Fibroblast of the aortic adventitia (primary cell): ENCODE measurements around the gene LRRC23. TPM values are rescaled to one million over a fixed set of nuclear protein-coding genes. Genes with fewer than 3 reads are reported as not detected.
"Not testable (repeated sequence)": the region's sequence is repeated elsewhere in the genome, so short reads cannot be mapped to it uniquely, and the experiment has no call there.

Experiments
- DNase-seq: peaks from one replicate; pipeline ENCODE4 v3.0.0-alpha.2; 2010; ENCODE audit warnings: low read depth
- H3K4me3 ChIP-seq: 2 replicates; pipeline ENCODE4 v1.5.1; 2011; ENCODE audit warnings: low read depth, mild to moderate bottlenecking, control low read depth, low read length, moderate library complexity
- total RNA-seq: library from RNA; depleted of rRNA; stranded (reverse); fragments of >200 nt; gene quantifications from 2 replicates; pipeline ENCODE4 v1.2.3, GENCODE V29; 2012; ENCODE audit warnings: low replicate concordance
- TF ChIP-seq, protein P1 (sequence below): IDR thresholded peaks from 2 replicates; pipeline ENCODE4 v1.5.1; 2011; ENCODE audit warnings: mild to moderate bottlenecking, low read length, control low read depth, inconsistent platforms; ENCODE audit not compliant: insufficient read depth

The LRRC23 gene
- total RNA-seq, 1 donor: 7.0 TPM

DNA sequence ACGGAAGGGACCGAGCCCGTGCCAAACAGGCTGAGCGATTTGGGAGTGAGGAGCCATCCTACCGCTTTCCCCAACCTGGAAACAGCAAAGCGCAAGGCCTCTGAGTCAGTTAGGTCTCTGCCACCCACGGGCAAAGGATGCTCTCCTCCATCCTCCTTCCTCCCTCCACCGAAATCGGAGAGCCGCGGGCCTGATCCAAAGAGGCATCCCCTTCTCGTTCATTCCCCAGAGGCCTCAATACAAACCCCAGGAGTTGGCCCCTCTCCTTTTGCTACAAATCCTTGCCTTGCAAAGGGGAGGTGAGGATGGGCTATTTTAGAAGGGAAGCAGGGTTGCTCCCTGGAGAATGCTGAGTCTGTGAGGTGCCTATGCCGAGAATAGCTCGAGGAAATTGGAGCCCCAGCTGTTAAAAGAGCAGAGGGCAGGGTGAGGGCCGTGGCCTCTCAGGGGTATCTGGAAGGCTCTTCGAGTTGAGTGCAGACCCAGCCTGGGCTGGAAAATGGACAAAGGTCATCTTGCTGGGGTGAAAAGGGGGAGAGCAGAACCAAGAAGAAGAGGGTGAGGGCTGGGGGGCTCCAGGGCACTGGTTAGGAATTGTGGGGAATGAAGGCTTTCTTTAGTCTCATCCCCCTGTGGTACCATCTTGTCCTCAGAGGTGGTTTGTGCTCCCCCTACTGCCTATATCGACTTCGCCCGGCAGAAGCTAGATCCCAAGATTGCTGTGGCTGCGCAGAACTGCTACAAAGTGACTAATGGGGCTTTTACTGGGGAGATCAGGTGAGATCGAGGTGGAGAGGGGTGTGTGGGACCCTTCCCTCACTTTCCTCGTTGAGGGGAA, 36.2 kb upstream of the LRRC23 start:
- H3K4me3 ChIP-seq: peak overlapping the region; percentile 91
- DNase-seq: no peak
- TF ChIP-seq, protein P1, sequence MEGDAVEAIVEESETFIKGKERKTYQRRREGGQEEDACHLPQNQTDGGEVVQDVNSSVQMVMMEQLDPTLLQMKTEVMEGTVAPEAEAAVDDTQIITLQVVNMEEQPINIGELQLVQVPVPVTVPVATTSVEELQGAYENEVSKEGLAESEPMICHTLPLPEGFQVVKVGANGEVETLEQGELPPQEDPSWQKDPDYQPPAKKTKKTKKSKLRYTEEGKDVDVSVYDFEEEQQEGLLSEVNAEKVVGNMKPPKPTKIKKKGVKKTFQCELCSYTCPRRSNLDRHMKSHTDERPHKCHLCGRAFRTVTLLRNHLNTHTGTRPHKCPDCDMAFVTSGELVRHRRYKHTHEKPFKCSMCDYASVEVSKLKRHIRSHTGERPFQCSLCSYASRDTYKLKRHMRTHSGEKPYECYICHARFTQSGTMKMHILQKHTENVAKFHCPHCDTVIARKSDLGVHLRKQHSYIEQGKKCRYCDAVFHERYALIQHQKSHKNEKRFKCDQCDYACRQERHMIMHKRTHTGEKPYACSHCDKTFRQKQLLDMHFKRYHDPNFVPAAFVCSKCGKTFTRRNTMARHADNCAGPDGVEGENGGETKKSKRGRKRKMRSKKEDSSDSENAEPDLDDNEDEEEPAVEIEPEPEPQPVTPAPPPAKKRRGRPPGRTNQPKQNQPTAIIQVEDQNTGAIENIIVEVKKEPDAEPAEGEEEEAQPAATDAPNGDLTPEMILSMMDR: peak; percentile 34

DNA sequence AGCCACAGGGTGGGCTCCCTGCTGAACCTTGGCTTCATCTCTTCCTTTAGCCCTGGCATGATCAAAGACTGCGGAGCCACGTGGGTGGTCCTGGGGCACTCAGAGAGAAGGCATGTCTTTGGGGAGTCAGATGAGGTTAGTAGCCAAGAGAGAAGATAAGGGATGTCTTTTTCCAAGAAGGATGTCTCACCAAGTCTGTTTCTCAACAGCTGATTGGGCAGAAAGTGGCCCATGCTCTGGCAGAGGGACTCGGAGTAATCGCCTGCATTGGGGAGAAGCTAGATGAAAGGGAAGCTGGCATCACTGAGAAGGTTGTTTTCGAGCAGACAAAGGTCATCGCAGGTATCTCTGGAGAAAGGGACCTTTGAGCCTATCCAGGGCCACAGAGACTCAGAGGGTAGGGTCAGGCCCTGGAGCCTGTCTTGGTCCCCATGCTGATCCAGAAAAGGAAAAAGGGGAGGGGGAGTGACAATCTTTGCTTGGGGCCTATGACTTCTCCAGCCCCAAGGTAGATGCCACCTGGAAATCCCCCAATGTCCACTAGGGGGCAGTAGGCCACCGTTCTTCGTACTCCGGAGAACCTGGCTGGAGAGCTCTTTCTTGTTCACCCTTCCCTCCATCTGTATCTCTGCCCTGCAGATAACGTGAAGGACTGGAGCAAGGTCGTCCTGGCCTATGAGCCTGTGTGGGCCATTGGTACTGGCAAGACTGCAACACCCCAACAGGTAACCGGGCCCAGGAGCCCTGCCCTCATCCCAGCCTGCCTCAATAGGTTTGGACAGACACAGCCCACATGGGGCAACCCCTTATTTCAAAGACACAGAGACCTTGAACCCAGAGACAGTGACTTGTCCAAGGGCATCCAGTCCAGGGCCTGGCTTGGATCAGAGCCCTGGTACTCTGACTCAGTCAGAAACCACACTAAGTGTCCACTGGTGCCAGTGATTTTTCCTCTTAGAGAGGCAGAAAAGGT, 35.3 kb upstream of the LRRC23 start:
- TF ChIP-seq, protein P1: peak; percentile 89
- peak overlapping the region; percentile 91 for H3K4me3 ChIP-seq
- DNase-seq: peak; percentile 80

DNA sequence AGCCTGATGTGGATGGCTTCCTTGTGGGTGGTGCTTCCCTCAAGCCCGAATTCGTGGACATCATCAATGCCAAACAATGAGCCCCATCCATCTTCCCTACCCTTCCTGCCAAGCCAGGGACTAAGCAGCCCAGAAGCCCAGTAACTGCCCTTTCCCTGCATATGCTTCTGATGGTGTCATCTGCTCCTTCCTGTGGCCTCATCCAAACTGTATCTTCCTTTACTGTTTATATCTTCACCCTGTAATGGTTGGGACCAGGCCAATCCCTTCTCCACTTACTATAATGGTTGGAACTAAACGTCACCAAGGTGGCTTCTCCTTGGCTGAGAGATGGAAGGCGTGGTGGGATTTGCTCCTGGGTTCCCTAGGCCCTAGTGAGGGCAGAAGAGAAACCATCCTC, 34.3 kb upstream of the LRRC23 start:
- not testable (repeated sequence) for H3K4me3 ChIP-seq, DNase-seq

DNA sequence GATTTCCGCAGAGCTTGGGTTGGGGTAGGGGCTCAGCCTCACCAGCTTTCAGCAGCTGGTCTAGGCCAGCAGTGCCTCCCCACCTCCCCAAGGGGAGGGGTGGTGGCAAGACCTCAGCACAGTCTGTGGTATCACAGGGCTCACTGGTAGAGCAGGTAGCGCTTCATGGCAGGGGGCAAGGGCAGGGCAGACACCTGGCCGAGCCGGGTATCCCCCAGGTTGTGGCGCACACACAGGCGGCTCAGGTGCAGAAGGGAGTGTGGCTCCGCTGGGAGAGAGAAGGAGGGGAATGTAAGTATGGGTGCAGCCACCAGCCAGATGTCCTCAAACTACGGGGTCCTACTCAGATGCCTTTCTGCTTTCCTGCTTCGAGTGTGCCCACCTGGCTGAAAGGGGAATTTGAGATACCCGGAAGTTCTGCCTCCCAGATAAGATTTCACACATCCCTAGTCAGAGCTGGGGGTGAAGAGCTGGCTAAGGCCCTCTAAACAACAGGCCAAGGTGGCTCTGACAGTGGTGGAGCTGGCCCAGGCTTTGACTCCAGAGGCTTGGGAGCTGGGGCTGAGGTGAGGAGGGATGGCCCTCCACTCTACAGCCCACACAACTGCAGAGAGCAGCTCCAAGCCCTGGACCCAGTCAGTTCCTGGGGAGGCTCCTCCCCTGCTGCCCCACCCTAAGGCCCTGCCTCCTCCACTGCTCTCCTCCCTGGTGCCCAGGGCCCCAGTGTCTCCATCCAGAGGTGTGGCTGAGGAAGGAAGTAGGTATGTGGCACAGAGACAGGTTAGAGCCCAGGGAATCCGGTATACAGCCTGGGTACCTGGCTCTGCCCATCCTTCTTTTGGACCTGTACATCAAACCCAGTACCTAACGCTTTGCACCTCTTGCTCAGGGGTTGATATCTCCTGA, 33.3 kb upstream of the LRRC23 start:
- no peak for DNase-seq
- H3K4me3 ChIP-seq: peak overlapping the region; percentile 91
- TF ChIP-seq, protein P1: no peak

DNA sequence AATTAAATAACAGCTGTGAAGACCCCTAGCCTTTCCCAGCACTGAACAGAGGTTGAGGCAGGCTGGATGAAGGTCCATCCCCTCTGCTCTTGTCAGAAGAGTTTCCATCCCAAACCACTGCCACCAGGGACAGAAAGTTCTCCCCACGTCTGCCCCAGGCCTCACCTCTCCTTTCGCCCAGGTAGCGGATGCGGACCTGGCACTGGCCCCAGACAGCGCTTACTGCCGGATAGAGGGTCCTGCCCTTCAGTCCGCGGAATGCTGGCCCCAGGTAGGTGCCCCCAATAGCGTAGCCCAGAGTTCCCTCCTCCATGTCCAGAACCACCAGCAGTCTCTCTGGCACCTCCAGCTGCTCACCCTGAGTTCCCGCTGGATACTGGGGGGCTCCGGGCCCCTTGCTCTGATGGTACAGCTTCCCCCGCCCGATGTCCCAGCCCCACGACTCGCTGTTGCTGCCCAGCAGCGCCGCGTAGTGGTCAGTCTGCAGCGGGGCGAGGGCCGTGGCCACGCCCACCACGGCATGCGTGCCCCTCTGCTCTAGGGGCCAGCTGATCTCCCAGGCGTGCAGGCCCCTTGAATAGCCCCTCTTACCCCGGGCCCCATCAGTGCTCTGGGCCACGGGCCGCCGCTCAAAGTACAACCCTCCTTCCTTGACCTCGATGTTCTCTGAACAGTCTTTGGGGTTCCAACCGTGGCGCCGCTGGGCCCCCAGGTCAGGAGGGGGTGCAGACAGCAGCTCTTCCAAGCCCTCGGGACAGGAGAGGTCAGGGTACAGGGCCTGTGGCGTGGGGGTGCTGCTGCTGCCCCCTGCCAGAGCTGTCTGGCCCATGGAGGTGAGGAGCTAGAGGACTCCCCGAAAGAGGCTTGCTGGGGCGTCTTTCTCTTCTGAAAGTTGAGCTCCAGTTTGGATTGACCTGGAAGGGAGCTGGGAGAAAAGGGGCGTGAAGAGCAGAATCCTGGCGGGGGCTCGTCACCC, 32.3 kb upstream of the LRRC23 start:
- DNase-seq: peak; percentile 57
- TF ChIP-seq, protein P1: peak; percentile 100

More for the DNA sequence above, 32.3 kb upstream of the LRRC23 start:
- H3K4me3 ChIP-seq: peak overlapping the region; percentile 91
